Subcutaneous adipose tissue (tissue), 4 donors: Measurements from ENCODE around the gene GSTM3. TPM values are rescaled to one million over a fixed set of nuclear protein-coding genes. Genes with fewer than 3 reads are reported as not detected.

Source experiments
- total RNA-seq, 4 donors: library from RNA; depleted of rRNA; stranded (reverse); fragments of >200 nt; gene quantifications; one replicate each; pipeline ENCODE4 v1.1.0, GENCODE V29; 2016
- TF ChIP-seq, protein P1 (sequence below): fragments of 450-650 bp; IDR thresholded peaks from one replicate; pipeline ENCODE4 v1.5.1; 2016; ENCODE audit warnings: low read depth, mild to moderate bottlenecking, control low read depth, antibody characterized with exemption, moderate library complexity

GSTM3 gene
- total RNA-seq, 4 donors from 2014 or later = 38.2 to 62.8 (median 45.7) TPM

DNA sequence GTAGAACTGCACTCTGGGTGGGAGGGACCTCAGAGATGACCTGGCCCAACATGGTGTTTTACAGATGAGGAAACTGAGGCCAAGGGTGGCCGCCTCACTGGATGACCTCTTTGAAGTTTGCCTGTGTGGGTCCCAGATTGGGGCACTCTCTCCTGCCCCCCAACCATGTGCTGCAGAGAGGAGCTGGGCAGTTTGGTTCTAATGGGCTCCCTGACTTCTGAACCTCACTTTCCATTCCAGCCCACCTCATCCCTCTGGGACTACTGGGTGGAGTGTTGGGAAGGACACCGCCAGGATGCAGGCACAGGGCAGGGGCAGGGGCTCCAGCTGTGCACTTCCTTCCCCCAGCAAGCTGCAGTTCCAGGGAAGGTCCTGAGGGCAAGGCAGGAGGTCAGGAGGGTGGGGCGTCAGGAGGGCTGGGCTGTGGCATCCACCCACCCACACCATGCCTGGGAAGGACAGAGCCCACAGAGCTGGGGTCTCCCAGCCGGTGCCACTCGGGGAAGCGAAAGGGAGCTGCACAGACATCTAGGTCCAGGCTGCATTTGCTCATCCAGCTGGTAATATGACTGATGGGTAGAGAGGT lies 33.2 kb upstream of the GSTM3 start:
- TF ChIP-seq, protein P1, sequence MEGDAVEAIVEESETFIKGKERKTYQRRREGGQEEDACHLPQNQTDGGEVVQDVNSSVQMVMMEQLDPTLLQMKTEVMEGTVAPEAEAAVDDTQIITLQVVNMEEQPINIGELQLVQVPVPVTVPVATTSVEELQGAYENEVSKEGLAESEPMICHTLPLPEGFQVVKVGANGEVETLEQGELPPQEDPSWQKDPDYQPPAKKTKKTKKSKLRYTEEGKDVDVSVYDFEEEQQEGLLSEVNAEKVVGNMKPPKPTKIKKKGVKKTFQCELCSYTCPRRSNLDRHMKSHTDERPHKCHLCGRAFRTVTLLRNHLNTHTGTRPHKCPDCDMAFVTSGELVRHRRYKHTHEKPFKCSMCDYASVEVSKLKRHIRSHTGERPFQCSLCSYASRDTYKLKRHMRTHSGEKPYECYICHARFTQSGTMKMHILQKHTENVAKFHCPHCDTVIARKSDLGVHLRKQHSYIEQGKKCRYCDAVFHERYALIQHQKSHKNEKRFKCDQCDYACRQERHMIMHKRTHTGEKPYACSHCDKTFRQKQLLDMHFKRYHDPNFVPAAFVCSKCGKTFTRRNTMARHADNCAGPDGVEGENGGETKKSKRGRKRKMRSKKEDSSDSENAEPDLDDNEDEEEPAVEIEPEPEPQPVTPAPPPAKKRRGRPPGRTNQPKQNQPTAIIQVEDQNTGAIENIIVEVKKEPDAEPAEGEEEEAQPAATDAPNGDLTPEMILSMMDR = no peak

DNA sequence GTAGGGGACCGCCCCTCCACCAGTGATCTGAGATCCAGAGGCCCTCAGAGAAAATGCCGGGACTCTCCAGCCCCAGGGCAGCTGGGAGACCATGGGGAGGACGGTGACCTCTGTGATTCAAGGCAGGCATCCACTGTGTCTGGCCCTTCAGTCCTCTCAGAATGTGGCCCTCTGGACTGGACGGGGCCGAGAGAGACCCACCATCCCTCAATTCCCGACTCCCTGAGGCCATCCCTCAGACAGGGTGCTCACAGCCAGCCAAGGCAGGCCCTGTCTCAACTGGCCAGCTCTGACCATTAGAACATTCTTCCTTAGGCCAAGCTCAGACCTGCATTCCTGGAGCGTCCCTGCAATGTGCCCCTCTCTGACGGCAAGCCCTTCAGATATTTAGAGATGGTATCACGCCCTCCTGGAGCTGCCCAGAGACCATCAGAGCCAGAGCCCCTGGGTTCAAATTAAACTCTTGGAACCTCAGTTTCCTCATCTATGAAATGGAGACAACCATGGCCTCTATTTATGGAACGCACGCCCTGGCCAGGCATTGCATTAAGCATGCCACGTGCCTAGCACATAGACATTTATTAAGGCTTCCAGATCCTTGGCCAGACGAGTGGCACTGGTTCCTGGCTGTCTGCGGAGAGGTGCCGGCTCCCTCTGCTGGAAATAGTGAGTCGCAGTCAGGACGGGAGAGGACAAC lies 32.5 kb upstream of the GSTM3 start:
- TF ChIP-seq, protein P1 = no peak

DNA sequence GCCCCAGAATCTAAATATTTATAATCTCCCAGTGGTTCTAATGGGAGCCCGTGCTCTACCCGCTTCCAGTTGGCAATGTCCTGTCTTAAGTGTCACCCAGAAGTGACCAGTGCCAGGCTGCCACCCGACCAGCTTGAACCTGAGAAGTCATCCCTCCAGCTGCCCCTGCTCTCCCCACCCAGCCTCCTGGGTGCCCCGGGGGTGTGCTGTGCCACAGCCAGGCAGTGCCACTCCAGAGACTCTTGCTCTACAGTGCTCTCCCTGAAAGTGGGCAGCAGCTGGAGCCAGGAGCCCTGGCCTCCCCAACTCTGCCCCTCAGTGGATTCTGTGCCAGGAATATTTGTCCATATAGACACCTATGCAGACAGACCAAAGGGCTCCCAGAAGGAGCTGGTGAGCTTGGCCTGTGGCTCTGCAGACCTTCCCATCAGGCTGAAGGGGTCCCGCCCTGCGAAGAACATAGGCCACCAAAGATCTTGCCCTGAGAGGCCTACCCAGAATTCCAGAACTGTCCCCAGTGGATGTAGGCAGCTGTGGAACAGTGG lies 31.9 kb upstream of the GSTM3 start:
- TF ChIP-seq, protein P1 = no peak

DNA sequence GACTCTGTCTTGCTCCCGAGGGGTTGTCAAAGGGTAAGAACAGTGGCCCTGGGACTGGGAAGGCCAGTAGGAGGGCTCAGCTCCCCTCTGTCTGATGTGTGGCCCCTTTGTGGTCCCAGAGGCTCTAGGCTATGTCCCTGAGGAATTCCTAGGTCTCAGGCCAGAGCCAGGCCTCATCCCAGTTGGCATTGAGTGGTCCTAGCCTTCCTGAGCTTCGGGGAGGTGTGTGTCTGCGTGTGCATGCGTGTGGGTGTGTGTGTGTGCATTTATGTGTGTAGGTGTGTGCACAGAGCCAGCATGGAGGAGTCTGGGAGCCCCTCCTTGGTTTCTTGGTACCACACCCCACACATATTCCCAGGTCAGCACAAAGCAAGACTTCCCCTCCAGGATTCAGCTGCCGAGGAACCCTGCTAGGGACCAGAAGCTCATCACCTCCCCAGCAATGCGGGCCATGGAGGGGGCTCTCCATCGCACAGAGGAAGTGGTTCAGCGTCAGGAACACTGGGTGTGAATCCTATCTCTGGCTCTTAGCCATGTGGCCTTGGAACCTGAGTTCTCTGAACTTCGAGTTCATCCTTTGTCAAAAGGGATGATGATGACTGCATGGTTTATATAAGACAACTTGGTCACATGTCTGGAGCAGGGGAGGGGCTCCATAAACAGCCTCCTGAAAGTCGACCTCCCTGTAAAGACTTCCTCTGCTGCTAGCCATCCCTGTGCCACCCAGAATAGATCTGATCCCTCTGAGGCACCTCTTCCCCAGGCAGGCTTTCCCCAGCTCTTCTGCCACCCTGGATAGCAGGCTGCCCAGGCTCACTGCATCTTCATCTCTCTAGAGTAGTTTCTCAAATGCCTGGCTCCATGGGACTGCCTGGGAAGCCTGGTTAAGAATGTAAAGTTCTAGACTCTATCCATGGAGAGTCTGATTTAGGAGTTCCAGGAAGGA lies 31.1 kb upstream of the GSTM3 start:
- TF ChIP-seq, protein P1 = no peak

DNA sequence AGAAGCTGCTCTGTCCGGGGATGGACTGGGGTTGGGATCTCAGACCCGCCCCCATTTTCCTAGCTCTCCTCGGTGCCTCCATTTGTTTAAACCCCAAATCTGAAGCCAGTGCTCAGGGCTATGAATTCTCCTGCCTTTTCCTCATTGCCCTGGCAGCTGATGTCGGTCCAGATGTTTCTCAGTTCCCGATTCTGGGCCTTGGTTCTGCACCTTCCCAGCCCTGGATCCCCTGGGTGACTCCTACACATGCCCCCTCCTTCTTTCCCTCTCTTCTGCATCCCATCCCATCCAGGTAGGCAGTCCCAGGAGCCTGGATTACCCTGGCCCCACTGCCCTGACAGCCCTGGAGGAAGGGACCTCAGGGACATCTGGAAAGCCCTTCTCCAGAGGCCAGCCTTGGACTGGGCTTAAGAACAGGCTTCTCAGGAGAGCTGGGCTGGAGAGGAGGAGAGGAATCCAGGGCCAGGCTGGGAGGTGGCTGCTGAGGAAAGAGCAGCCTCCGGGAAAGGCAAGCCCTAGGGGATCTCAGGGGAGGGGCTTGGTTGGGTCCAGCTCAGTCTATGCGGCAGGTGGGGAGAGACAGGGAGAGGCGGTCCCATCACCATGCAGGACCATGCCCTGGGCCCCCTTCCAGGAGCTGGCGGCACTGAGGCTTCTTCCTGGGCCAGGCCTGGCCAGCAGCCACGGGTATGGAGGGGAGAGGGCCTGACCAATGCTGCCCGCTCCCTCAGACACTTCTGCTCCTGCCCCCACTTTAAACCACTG lies 29.7 kb upstream of the GSTM3 start:
- TF ChIP-seq, protein P1 = no peak

DNA sequence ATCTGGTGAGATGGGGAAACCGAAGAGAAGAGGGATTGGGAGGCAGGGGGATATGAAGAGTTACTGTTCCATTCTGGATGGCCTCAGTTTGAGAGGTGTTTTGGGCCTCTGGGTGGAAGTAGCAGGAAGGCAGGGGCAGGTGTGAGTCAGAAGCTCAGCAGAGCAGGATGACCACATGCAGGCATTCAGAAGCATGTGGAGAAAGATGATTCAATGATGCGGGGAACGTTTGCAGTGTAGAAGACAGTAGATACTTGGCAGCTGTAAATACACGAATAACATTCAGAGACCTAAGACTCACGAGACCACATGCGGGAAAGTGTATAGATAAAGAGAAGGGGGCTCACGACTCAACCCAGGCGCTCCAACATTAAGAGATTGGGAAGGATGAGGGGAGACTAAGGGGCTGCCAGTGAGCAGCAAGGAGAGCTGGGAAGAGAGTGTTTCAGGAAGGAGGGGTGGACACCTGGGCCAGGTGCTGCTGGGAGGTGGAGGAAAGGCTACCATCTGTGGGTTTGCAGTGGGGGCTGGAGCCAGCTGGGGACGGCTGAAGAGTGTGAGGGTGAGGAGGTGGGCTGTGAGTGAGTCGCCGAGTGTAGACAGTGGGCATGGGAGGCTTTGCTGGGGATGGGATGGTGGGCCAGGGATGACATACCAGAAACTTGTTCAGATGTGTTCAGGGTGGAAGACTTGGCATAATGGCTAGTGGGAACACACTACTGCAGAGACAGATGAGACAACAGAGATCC lies 28.7 kb upstream of the GSTM3 start:
- TF ChIP-seq, protein P1 = no peak
